ENCODE results near the gene TCF7. TPM values are rescaled to one million over a fixed set of nuclear protein-coding genes. Genes with fewer than 3 reads are reported as not detected.

Gene TCF7
- total and polyA plus RNA-seq, 2 of the 13 experiments (the other 11 are each of a cell fraction or from before 2014, with no cell fraction given) = 6.3 to 6.8 TPM

DNA sequence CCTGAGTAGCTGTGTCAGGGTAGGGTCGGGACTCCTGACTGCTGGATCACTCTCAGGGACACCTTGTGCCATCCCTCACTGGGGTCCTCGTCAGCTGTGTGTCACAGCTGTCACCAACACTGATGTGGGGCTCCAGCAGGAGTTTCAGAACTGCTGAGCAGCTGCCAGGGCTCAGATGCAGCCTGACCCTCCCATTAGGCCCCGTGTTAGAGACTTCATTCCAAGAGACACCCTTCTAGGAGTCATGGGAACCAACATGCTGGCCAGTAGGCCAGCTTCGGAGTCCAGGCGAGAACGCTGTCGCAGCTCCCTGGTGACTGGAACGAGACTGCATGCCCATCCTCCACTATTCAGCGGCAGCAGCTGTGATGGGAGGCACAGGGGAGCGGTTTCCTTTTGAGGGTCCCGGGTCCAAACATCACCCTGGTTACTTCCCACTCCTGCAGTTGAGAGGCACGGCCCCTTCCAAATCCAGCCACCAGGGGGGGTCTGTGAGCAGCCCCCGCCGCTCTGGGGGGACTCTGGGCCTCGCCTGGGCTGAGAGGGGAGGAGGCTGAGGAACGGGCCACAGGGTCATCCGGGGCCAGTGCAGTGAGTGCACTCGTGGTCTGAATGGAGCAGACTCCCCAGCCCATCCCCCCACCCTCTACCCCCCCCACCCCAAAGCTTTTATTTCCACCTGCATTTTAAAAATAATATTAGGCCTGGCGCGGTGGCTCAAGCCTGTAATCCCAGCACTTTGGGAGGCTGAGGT, 12.6 kb upstream of the TCF7 start (continued):
- TF ChIP-seq, protein P1, sequence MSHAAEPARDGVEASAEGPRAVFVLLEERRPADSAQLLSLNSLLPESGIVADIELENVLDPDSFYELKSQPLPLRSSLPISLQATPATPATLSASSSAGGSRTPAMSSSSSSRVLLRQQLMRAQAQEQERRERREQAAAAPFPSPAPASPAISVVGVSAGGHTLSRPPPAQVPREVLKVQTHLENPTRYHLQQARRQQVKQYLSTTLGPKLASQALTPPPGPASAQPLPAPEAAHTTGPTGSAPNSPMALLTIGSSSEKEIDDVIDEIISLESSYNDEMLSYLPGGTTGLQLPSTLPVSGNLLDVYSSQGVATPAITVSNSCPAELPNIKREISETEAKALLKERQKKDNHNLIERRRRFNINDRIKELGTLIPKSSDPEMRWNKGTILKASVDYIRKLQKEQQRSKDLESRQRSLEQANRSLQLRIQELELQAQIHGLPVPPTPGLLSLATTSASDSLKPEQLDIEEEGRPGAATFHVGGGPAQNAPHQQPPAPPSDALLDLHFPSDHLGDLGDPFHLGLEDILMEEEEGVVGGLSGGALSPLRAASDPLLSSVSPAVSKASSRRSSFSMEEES (CRISPR knock-in tag; IDR thresholded peaks at IDR 0.05) = no peak
- no peak for TF ChIP-seq ZNF562 (CRISPR knock-in tag; IDR thresholded peaks at IDR 0.05; ENCODE audit: borderline replicate concordance)
- TF ChIP-seq FOXA3 (CRISPR knock-in tag; IDR thresholded peaks at IDR 0.05) = no peak
- TF ChIP-seq, protein P2, sequence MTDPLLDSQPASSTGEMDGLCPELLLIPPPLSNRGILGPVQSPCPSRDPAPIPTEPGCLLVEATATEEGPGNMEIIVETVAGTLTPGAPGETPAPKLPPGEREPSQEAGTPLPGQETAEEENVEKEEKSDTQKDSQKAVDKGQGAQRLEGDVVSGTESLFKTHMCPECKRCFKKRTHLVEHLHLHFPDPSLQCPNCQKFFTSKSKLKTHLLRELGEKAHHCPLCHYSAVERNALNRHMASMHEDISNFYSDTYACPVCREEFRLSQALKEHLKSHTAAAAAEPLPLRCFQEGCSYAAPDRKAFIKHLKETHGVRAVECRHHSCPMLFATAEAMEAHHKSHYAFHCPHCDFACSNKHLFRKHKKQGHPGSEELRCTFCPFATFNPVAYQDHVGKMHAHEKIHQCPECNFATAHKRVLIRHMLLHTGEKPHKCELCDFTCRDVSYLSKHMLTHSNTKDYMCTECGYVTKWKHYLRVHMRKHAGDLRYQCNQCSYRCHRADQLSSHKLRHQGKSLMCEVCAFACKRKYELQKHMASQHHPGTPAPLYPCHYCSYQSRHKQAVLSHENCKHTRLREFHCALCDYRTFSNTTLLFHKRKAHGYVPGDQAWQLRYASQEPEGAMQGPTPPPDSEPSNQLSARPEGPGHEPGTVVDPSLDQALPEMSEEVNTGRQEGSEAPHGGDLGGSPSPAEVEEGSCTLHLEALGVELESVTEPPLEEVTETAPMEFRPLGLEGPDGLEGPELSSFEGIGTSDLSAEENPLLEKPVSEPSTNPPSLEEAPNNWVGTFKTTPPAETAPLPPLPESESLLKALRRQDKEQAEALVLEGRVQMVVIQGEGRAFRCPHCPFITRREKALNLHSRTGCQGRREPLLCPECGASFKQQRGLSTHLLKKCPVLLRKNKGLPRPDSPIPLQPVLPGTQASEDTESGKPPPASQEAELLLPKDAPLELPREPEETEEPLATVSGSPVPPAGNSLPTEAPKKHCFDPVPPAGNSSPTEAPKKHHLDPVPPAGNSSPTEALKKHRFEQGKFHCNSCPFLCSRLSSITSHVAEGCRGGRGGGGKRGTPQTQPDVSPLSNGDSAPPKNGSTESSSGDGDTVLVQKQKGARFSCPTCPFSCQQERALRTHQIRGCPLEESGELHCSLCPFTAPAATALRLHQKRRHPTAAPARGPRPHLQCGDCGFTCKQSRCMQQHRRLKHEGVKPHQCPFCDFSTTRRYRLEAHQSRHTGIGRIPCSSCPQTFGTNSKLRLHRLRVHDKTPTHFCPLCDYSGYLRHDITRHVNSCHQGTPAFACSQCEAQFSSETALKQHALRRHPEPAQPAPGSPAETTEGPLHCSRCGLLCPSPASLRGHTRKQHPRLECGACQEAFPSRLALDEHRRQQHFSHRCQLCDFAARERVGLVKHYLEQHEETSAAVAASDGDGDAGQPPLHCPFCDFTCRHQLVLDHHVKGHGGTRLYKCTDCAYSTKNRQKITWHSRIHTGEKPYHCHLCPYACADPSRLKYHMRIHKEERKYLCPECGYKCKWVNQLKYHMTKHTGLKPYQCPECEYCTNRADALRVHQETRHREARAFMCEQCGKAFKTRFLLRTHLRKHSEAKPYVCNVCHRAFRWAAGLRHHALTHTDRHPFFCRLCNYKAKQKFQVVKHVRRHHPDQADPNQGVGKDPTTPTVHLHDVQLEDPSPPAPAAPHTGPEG (CRISPR knock-in tag; IDR thresholded peaks at IDR 0.05) = no peak
- TF ChIP-seq, protein P3, sequence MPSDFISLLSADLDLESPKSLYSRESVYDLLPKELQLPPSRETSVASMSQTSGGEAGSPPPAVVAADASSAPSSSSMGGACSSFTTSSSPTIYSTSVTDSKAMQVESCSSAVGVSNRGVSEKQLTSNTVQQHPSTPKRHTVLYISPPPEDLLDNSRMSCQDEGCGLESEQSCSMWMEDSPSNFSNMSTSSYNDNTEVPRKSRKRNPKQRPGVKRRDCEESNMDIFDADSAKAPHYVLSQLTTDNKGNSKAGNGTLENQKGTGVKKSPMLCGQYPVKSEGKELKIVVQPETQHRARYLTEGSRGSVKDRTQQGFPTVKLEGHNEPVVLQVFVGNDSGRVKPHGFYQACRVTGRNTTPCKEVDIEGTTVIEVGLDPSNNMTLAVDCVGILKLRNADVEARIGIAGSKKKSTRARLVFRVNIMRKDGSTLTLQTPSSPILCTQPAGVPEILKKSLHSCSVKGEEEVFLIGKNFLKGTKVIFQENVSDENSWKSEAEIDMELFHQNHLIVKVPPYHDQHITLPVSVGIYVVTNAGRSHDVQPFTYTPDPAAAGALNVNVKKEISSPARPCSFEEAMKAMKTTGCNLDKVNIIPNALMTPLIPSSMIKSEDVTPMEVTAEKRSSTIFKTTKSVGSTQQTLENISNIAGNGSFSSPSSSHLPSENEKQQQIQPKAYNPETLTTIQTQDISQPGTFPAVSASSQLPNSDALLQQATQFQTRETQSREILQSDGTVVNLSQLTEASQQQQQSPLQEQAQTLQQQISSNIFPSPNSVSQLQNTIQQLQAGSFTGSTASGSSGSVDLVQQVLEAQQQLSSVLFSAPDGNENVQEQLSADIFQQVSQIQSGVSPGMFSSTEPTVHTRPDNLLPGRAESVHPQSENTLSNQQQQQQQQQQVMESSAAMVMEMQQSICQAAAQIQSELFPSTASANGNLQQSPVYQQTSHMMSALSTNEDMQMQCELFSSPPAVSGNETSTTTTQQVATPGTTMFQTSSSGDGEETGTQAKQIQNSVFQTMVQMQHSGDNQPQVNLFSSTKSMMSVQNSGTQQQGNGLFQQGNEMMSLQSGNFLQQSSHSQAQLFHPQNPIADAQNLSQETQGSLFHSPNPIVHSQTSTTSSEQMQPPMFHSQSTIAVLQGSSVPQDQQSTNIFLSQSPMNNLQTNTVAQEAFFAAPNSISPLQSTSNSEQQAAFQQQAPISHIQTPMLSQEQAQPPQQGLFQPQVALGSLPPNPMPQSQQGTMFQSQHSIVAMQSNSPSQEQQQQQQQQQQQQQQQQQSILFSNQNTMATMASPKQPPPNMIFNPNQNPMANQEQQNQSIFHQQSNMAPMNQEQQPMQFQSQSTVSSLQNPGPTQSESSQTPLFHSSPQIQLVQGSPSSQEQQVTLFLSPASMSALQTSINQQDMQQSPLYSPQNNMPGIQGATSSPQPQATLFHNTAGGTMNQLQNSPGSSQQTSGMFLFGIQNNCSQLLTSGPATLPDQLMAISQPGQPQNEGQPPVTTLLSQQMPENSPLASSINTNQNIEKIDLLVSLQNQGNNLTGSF (CRISPR knock-in tag; IDR thresholded peaks at IDR 0.05) = no peak
- TF ChIP-seq GPN1 (CRISPR knock-in tag; IDR thresholded peaks at IDR 0.05; ENCODE audit: borderline replicate concordance) = no peak
- TF ChIP-seq SMAD1 (CRISPR knock-in tag; IDR thresholded peaks at IDR 0.05; ENCODE audit: borderline replicate concordance, low read depth) = no peak
- no peak for TF ChIP-seq ZNF136 (CRISPR knock-in tag; IDR thresholded peaks at IDR 0.05; ENCODE audit: low read depth)
- TF ChIP-seq, protein P4, sequence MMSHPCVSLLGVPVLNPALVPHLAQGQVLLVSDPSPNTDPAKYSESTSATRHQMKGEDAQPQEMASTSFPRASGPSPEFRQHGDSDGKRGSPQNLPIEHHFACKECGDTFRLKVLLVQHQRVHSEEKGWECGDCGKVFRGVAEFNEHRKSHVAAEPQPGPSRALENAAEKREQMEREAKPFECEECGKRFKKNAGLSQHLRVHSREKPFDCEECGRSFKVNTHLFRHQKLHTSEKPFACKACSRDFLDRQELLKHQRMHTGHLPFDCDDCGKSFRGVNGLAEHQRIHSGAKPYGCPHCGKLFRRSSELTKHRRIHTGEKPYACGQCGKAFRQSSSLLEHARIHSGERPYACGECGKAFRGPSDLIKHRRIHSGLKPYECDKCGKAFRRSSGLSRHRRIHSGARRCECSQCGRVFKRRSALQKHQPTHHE (CRISPR knock-in tag; IDR thresholded peaks at IDR 0.05; ENCODE audit: borderline replicate concordance) = no peak
- TF ChIP-seq ZNF547 (CRISPR knock-in tag; IDR thresholded peaks at IDR 0.05) = no peak
- TF ChIP-seq, protein P5, sequence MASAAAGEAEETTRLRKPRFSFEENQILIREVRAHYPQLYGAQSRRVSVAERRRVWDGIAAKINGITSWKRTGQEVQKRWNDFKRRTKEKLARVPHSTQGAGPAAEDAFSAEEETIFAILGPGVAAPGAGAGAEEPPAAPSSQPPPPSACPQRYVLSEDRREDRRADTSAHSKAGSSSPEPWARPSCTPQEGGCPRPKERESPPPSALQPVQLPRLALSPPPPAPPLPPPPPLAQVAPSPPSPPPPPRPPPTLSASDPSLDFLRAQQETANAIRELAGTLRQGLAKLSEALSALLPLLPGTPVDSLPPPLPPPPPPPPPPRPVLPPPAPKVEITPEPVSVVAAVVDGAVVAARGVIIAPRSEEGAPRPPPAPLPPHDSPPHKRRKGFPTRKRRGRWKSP (CRISPR knock-in tag; IDR thresholded peaks at IDR 0.05) = no peak

Data from HepG2 (cell line).